B cell (primary cell): Measurements from ENCODE around the gene NCDN. TPM values are rescaled to one million over a fixed set of nuclear protein-coding genes. Genes with fewer than 3 reads are reported as not detected.
A peak's percentile ranks its signal among the peaks of the same experiment; 100 is the strongest.

ENCODE experiments used
- ATAC-seq: fragments of 200-7000 bp; cut with Tn5 transposase; one replicate; pipeline ENCODE4 v1.10.0; 2021; ENCODE audit warnings: low read depth, mild to moderate bottlenecking, moderate number of reproducible peaks, moderate library complexity
- CTCF ChIA-PET: fragments of 350-600 bp; sonication (Branson Sonifier 250); formaldehyde crosslinking; loops from one replicate; lab custom pipeline; 2021; ENCODE audit warnings: antibody characterized with exemption, inconsistent platforms; lab: Charles Lee
- POLR2A ChIA-PET: fragments of 350-600 bp; sonication (Branson Sonifier 250); formaldehyde crosslinking; loops from one replicate; lab custom pipeline; 2021; ENCODE audit warnings: antibody characterized with exemption; lab: Charles Lee
- DNase-seq: peaks from one replicate; pipeline ENCODE4 v3.0.0; 2013
- H2AFZ ChIP-seq: 2 replicates; pipeline ENCODE4 v1.6.1; 2012; ENCODE audit warnings: mild to moderate bottlenecking, low read depth, low read length; ENCODE audit not compliant: insufficient read depth, poor library complexity, severe bottlenecking
- H3K27ac ChIP-seq, 2 donors: 1 replicate in 1 of 2; 2 replicates in 1 of 2; pipeline ENCODE4 v1.5.1; 2012 to 2013; ENCODE audit warnings: low read length in 2 of 2, mild to moderate bottlenecking in 2 of 2, moderate library complexity in 1 of 2
- H3K27me3 ChIP-seq, 4 experiments: fragments of 200-600 bp in 1 of 4; sonication (generic) in 1 of 4; replicated peaks in 1 of 4; 1 replicate in 2 of 4; 2 replicates in 2 of 4; pipeline versions ENCODE4 v1.6.1 to v1.7.0; 2013 to 2016; ENCODE audit warnings: low read length in 3 of 4, mild to moderate bottlenecking in 2 of 4, mixed read lengths in 1 of 4, moderate library complexity in 1 of 4; ENCODE audit not compliant: insufficient read depth in 4 of 4, control insufficient read depth in 3 of 4; ENCODE audit errors: control extremely low read depth in 1 of 4
- H3K36me3 ChIP-seq, 2 experiments: replicated peaks in 1 of 2; 1 replicate in 1 of 2; 2 replicates in 1 of 2; pipeline versions ENCODE4 v1.6.1 to v1.7.1; 2013; ENCODE audit warnings: low read length in 1 of 2; ENCODE audit not compliant: insufficient read depth in 2 of 2, control insufficient read depth in 1 of 2; ENCODE audit errors: control extremely low read depth in 1 of 2, extremely low read depth in 1 of 2
- H3K4me1 ChIP-seq, 2 donors: fragments of 200-600 bp in 1 of 2; sonication (generic) in 1 of 2; 1 replicate in 1 of 2; 2 replicates in 1 of 2; pipeline versions ENCODE4 v1.5.1 to v1.6.1; 2013 to 2017; ENCODE audit warnings: low read length in 2 of 2; ENCODE audit not compliant: control insufficient read depth in 2 of 2, insufficient read depth in 2 of 2
- H3K4me2 ChIP-seq: replicated peaks from 2 replicates; pipeline ENCODE3; 2012; ENCODE audit warnings: mild to moderate bottlenecking, low read depth, low read length; ENCODE audit not compliant: poor library complexity, severe bottlenecking
- H3K4me3 ChIP-seq, 5 experiments: fragments of 200-600 bp in 1 of 5; sonication (generic) in 1 of 5; 1 replicate in 3 of 5; 2 replicates in 2 of 5; pipeline versions ENCODE4 v1.5.1 to v1.7.0; 2011 to 2016; ENCODE audit warnings: low read length in 4 of 5, mild to moderate bottlenecking in 4 of 5, low read depth in 2 of 5, control low read depth in 1 of 5, moderate library complexity in 1 of 5; ENCODE audit not compliant: insufficient read depth in 1 of 5; ENCODE audit errors: control extremely low read depth in 1 of 5, extremely low read depth in 1 of 5
- H3K79me2 ChIP-seq: fragments of 200-600 bp; sonication (generic); one replicate; pipeline ENCODE4 v1.6.0; 2016; ENCODE audit warnings: low read length; ENCODE audit not compliant: control insufficient read depth, insufficient read depth
- H3K9ac ChIP-seq: fragments of 200-600 bp; sonication (generic); 2 replicates; pipeline ENCODE4 v1.6.1; 2017; ENCODE audit warnings: mild to moderate bottlenecking, low read length, moderate library complexity
- H3K9me3 ChIP-seq, 3 donors: one replicate each; pipeline versions ENCODE4 v1.6.1 to v1.7.1; 2013; ENCODE audit warnings: low read length in 2 of 3; ENCODE audit not compliant: control insufficient read depth in 2 of 3, insufficient read depth in 1 of 3; ENCODE audit errors: control extremely low read depth in 1 of 3
- H4K20me1 ChIP-seq: 2 replicates; pipeline ENCODE4 v1.6.0; 2012; ENCODE audit warnings: mild to moderate bottlenecking, low read length; ENCODE audit not compliant: insufficient read depth, control insufficient read depth, poor library complexity, severe bottlenecking
- H3K27ac Mint-ChIP-seq: one replicate; pipeline ENCODE4 v1.8.0; 2021; ENCODE audit warnings: mixed read lengths
- H3K27me3 Mint-ChIP-seq: one replicate; pipeline ENCODE4 v1.8.0; 2021; ENCODE audit warnings: mixed read lengths
- H3K4me1 Mint-ChIP-seq: one replicate; pipeline ENCODE4 v1.8.0; 2021; ENCODE audit warnings: mixed read lengths
- H3K4me3 Mint-ChIP-seq: one replicate; pipeline ENCODE4 v1.8.0; 2021; ENCODE audit warnings: mixed read lengths
- H3K9me3 Mint-ChIP-seq: one replicate; pipeline ENCODE4 v1.8.0; 2022; ENCODE audit warnings: mixed read lengths; ENCODE audit not compliant: insufficient read depth
- CTCF ChIP-seq: fragments of 200-600 bp; IDR thresholded peaks from one replicate; pipeline ENCODE4 v1.8.0; 2022; ENCODE audit warnings: antibody characterized with exemption, mild to moderate bottlenecking
- EZH2 ChIP-seq: IDR thresholded peaks from 2 replicates; pipeline ENCODE4 v1.6.1; 2012; ENCODE audit warnings: borderline replicate concordance, low read depth, mild to moderate bottlenecking, moderate library complexity, low read length; ENCODE audit not compliant: insufficient read depth, poor library complexity, severe bottlenecking
- WGBS: methylation state at CpG from one replicate; pipeline ENCODE4 v1.1.5; 2013; ENCODE audit warnings: missing lambda C conversion rate; ENCODE audit not compliant: insufficient coverage; 5-methylcytosine and 5-hydroxymethylcytosine counted together
- intact Hi-C: fragments of 100-400 bp; cut with micrococcal nuclease; formaldehyde crosslinking; loops from one replicate; pipeline ENCODE4 v1.10.0; 2022
- polyA plus RNA-seq: library from polyadenylated mRNA; depleted of rRNA; stranded (reverse); fragments of >200 nt; gene quantifications from 2 replicates; pipeline ENCODE4 v1.2.3, GENCODE V29; 2012
- total RNA-seq, 2 donors: library from RNA; stranded (reverse); fragments of 120-200 nt in 1 of 2; gene quantifications; 1 replicate in 1 of 2; 2 replicates in 1 of 2; pipeline versions ENCODE4 v1.2.3 to v1.2.4, GENCODE V29; 2013 to 2022

The NCDN gene
- total and polyA plus RNA-seq, 2 donors (not counting 1 experiment from before 2014, with no cell fraction given), result 13.6 to 19.8 TPM

DNA sequence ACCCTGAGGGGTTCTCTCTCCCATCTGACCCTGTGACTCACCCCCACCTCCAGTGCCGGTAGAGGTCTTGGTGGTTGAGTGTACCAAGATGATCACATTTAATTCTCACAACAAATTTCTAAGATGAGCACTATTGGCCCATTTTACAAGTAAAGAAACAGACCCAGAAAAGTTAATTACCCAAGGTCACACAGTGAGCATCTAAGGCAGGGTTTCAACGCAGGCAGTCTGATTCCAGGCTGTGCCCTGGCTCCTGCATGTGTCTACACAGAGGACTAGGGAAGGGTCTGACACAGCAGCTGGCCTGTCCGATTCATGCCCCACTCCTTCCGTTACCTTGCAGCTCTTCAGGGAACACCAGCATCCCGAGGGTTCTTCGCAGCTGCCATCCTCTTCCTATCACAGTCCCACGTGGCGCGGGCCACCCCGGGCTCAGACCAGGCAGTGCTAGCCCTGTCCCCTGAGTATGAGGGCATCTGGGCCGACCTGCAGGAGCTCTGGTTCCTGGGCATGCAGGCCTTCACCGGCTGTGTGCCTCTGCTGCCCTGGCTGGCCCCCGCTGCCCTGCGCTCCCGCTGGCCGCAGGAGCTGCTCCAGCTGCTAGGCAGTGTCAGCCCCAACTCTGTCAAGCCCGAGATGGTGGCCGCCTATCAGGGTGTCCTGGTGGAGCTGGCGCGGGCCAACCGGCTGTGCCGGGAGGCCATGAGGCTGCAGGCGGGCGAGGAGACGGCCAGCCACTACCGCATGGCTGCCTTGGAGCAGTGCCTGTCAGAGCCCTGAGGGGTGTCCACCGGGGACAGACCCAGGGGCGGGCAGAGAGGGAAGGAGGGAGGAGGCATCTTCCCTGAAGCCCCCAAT lies 7.5 kb downstream of the NCDN start:
- Histone ChIP-seq H2AFZ (no peak overlapping the region), H4K20me1 (peaks cover 7% of the 10 kb centered on the region), H3K9ac (no peak overlapping the region), H3K36me3 (peaks cover 0 to 5% of the 10 kb centered on the region in 2 experiments), H3K27ac (no peak overlapping the region), H3K27me3 (no peaks in the 10 kb centered on the region), H3K4me1 (no peaks in the 10 kb centered on the region), H3K79me2 (no peaks in the 10 kb centered on the region), H3K9me3 (no peaks in the 10 kb centered on the region), H3K4me3 (no peak overlapping the region), H3K4me2 (no peak overlapping the region)
- ChIA-PET CTCF (interaction anchor here (0.8 to 10.5 kb wide), 28 partner anchors 8 to 363 kb away, joined by 3 to 126 read pairs (median 5); partner anchors contain the start of genes C1orf216 and TFAP2E), POLR2A (no interaction called here)
- no peak for DNase-seq
- no peak overlapping the region for H3K27ac Mint-ChIP-seq
- no peaks in the 10 kb centered on the region for H3K9me3 Mint-ChIP-seq
- no peak for ATAC-seq
- TF ChIP-seq CTCF (peak; percentile 31), EZH2 (no peak)
- intact Hi-C loops, result loop anchor here (1.0 kb wide), 1 partner anchor 114 kb away; no protein-coding TSS in a partner anchor
- peaks cover 12% of the 10 kb centered on the region for H3K4me1 Mint-ChIP-seq
- WGBS, result 96% methylated on average over 24 of the region's 28 CpGs
- H3K4me3 Mint-ChIP-seq, result no peak overlapping the region
- no peaks in the 10 kb centered on the region for H3K27me3 Mint-ChIP-seq

GRCh38 chr1:35565742-35566133 lies 8.1 kb downstream of the NCDN start:
- TF ChIP-seq CTCF (no peak), EZH2 (no peak)
- no peak overlapping the region for H3K4me2 ChIP-seq
- no peaks in the 10 kb centered on the region for H3K4me1 ChIP-seq
- no peak overlapping the region for H3K4me3 ChIP-seq
- no peaks in the 10 kb centered on the region for H3K79me2 ChIP-seq
- H3K9ac ChIP-seq, result no peak overlapping the region
- Mint-ChIP-seq H3K27ac (no peak overlapping the region), H3K27me3 (no peaks in the 10 kb centered on the region), H3K4me1 (peaks cover 12% of the 10 kb centered on the region), H3K4me3 (no peak overlapping the region), H3K9me3 (no peaks in the 10 kb centered on the region)
- H3K27ac ChIP-seq, result no peak overlapping the region
- CTCF ChIA-PET, result interaction anchor here (1.0 to 10.5 kb wide), 15 partner anchors 8 to 364 kb away, joined by 3 to 126 read pairs (median 10); partner anchors contain the start of genes C1orf216 and TFAP2E
- intact Hi-C loops, result no loop called here
- POLR2A ChIA-PET, result no interaction called here
- ATAC-seq (no peak), DNase-seq (no peak)
- 93% methylated on average over 11 of the region's 11 CpGs for WGBS
- peaks cover 0 to 5% of the 10 kb centered on the region in 2 experiments for H3K36me3 ChIP-seq
- H3K27me3 ChIP-seq, result no peaks in the 10 kb centered on the region
- peaks cover 7% of the 10 kb centered on the region for H4K20me1 ChIP-seq
- H2AFZ ChIP-seq, result no peak overlapping the region
- H3K9me3 ChIP-seq, result no peaks in the 10 kb centered on the region
